Measurements from ENCODE around the gene CNTNAP5.

The CNTNAP5 gene

GRCh38 chr2:124798551-124798950 is 773.5 kb downstream of the CNTNAP5 start:
- DNase-seq (ENCODE audit: low read depth, low spot score), result no peak
- H3K4me3 ChIP-seq (ENCODE audit: low read depth, low read length), result no peak overlapping the region
- ChIA-PET POLR2A (no interaction called here), CTCF (no interaction called here)
- TF ChIP-seq CTCF (IDR thresholded peaks at IDR 0.05; ENCODE audit: insufficient read depth, low read length, missing control alignments), result no peak

GRCh38 chr2:124804014-124804940 is 779.2 kb downstream of the CNTNAP5 start:
- TF ChIP-seq CTCF (IDR thresholded peaks at IDR 0.05; ENCODE audit: insufficient read depth, low read length, missing control alignments), result peak; percentile 22
- POLR2A ChIA-PET, result no interaction called here
- no peak overlapping the region for H3K4me3 ChIP-seq (ENCODE audit: low read depth, low read length)

GRCh38 chr2:124805060-124805459 is 780.0 kb downstream of the CNTNAP5 start:
- POLR2A ChIA-PET, result no interaction called here
- H3K4me3 ChIP-seq (ENCODE audit: low read depth, low read length), result no peak overlapping the region
- CTCF ChIA-PET, result no interaction called here
- TF ChIP-seq CTCF (IDR thresholded peaks at IDR 0.05; ENCODE audit: insufficient read depth, low read length, missing control alignments), result no peak
- no peak for DNase-seq (ENCODE audit: low read depth, low spot score)

More at GRCh38 chr2:124804014-124804940, 779.2 kb downstream of the CNTNAP5 start:
- no peak for DNase-seq (ENCODE audit: low read depth, low spot score)
- CTCF ChIA-PET, result no interaction called here

GRCh38 chr2:124810132-124810531 is 785.0 kb downstream of the CNTNAP5 start:
- POLR2A ChIA-PET, result no interaction called here

GRCh38 chr2:124814968-124815745 is 790.1 kb downstream of the CNTNAP5 start:
- no peak for TF ChIP-seq CTCF (IDR thresholded peaks at IDR 0.05; ENCODE audit: insufficient read depth, low read length, missing control alignments)
- ChIA-PET POLR2A (no interaction called here), CTCF (no interaction called here)
- DNase-seq (ENCODE audit: low read depth, low spot score), result no peak
- no peak overlapping the region for H3K4me3 ChIP-seq (ENCODE audit: low read depth, low read length)

More at GRCh38 chr2:124810132-124810531, 785.0 kb downstream of the CNTNAP5 start:
- CTCF ChIA-PET, result no interaction called here
- no peak for DNase-seq (ENCODE audit: low read depth, low spot score)
- no peak for TF ChIP-seq CTCF (IDR thresholded peaks at IDR 0.05; ENCODE audit: insufficient read depth, low read length, missing control alignments)
- H3K4me3 ChIP-seq (ENCODE audit: low read depth, low read length), result no peak overlapping the region

GRCh38 chr2:124816007-124816406 is 790.9 kb downstream of the CNTNAP5 start:
- no peak for DNase-seq (ENCODE audit: low read depth, low spot score)
- TF ChIP-seq CTCF (IDR thresholded peaks at IDR 0.05; ENCODE audit: insufficient read depth, low read length, missing control alignments), result no peak
- POLR2A ChIA-PET, result no interaction called here
- no peak overlapping the region for H3K4me3 ChIP-seq (ENCODE audit: low read depth, low read length)
- CTCF ChIA-PET, result no interaction called here
